NCI-H146 (cell line): ENCODE measurements around the gene SLC9A9.
"Not testable (repeated sequence)": the region's sequence is repeated elsewhere in the genome, so short reads cannot be mapped to it uniquely, and the experiment has no call there.

ENCODE experiments used
- DNase-seq: peaks from one replicate; lab custom pipeline; 2025; lab: John Stamatoyannopoulos, UW

The SLC9A9 gene

DNA sequence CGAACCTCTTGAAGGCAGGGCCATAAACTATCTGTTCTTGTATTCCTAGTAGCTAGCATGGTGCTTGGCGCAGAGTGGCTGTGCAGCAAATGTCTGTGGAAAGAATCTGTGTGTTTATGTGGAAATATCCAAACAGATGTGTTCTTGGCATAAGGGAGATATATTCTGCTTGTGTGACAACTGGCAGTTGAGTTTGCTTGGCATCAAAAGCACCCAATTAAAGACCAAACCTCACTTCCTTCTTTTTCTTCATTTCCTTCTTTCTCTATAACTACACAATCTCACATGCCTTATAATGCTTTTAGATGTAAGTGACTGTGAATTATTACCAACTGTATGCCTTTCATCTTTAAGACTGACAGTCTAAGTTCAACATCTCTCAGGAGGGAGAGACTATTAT lies 296.5 kb downstream of the SLC9A9 start:
- DNase-seq = no peak

DNA sequence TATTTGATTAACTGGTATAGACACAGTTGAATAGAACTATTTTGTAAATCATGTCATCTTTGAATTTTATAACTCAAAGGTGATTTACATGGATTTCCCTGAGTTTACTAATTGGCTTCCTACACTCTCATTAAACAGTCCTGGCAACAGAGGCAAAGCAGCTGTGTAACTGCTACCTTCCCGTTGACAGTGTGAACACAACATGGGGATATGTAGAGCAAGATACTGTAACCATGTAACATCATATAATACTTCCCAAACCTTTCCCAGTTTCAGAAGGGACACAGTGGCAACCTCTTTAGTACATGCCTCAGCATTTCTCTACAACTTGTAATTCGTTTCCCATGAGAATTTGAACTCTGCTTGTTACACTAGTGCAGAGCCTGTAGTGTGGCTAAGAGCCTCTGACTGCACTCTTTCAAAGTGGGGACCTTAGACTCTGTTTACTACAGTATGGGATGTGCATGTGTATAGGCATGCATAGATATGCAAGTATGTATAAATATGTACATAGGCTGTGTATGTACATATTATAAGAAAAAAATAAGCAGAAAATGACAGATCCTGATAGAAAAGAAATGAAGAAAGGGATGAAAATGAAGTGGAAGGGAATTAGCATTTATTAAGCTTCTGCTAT lies 299.3 kb downstream of the SLC9A9 start:
- no peak for DNase-seq

- DNase-seq = no peak
Observed at GRCh38 chr3:143548393-143548792, 299.9 kb downstream of the SLC9A9 start.

- DNase-seq = no peak
Observed at GRCh38 chr3:143538577-143538981, 309.7 kb downstream of the SLC9A9 start.

GRCh38 chr3:143538061-143538460 lies 310.2 kb downstream of the SLC9A9 start:
- DNase-seq = no peak

DNA sequence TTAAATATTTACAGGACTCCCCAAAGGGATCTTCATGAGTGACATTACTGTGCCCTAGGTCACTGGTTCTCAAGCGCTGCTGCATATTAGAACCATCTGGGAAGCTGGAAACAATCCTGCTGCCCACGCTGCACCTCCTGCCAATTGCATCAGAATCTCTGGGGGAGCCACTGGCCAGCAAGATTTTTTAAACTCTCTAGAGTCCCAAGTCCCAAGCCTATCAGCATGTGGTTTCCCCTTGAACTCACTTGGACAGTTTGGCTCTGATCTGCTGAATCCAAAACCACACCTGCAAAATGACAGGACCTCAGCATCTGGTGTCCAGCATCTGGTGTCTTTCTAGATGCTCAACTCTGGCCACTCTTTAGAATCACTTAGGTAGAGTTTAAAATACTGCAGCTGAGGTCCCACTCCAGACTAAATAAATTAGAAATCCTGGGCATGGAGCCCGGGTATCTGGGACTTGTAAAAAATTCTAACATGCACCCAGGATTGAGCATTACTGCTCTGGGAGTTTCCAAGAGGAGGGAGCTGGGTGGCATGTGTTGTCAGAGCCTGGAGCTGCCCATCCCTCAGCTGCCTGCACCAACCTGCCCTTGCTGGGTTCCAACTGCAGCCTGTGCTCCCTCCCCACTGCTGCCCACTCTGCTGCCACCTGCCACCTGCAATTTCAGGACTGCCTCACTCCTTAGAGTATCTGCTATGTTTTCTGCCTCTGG lies 311.3 kb downstream of the SLC9A9 start:
- DNase-seq = no peak

DNA sequence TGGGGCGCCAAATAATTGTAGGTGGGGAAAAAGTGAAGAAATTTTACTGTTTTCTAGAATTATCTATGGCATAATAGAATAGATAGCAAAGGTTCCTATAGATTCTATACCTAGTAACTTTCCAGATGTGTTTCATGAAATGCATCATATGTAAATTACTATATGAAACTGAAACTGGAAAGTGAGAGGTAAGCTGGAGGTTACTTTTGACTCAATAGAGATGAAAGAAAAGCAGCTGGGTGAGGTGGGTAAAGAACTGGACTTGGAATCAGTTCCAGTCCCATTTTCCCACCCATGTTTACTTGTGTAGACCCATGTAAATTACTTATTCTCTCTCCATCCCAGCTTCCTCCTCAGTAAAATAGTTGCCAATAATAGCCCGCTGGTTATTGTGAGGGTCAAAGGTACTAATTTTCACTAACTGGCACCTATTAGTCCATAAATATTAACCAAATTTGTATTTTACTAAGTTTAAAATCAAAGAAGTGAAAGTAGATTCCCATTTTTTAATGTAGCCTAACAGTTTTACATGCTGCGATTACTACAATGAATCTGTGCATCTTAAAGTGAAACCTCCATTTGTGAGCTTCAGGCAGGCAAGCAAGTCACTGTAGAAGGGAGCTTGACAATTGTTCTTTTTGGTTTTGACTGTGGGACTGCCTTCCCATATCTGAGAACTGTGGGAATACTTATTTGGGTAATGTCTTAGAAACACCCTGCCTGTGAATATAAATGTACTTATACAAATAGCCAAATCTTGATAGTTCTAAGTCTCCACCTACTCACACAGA lies 312.1 kb downstream of the SLC9A9 start:
- no peak for DNase-seq

DNA sequence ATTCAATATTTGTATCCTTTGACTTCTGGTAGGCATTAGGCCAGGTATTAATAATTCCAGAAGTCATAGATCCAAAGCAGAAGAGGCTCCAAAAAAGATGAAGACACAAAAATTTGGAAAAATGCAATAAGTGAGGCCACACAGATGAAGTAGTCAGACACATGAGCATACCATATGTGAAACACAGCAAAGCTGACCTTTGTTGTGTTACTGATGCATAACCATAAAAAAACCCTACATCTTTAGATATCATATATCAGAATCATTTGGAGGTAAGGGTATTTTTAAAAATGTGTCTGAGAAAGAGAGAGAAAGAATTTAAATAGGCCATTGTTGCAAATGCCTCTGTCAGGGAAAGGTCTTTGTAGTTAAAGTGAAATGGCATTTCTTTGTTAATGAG lies 314.9 kb downstream of the SLC9A9 start:
- DNase-seq = no peak

- DNase-seq = no peak
Observed at GRCh38 chr3:143532091-143532490, 316.2 kb downstream of the SLC9A9 start.

DNA sequence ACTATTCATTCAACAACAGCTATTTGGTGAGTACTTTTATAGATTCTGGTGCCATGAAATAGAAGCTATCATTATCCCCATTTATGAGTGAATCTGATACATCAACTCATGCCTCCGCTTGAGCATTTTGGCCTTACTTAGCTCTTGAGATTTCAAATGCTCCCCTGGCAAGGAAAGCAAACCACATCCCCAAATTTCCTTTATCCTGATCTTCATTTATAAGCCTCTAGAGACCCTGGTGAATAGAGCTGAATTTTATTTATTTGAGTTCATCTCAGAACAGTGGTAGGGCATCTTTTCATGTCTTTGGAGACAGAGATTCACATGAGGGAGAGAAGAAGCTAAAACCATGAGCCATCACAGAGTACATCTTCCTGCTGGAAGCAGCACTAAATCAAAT lies 317.2 kb downstream of the SLC9A9 start:
- DNase-seq = no peak

DNA sequence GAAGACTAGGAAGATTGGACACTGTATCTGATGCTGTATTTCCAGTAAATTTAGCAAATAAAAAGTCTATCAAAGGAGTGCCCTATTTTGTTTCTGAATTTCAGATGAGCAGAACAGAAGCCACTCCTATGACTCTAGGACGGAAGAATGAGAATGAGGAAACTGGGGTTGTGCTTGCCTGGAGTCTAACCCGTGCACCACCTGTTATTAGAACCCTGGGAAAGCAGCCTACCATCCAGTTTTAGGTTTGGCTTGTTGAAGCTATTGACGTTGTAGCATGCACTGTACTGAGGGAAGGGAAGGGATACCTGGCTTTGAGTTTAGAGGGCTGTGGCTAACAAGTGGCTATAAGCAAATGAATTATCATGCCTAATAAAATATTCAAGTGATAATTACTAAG lies 318.5 kb downstream of the SLC9A9 start:
- no peak for DNase-seq

DNA sequence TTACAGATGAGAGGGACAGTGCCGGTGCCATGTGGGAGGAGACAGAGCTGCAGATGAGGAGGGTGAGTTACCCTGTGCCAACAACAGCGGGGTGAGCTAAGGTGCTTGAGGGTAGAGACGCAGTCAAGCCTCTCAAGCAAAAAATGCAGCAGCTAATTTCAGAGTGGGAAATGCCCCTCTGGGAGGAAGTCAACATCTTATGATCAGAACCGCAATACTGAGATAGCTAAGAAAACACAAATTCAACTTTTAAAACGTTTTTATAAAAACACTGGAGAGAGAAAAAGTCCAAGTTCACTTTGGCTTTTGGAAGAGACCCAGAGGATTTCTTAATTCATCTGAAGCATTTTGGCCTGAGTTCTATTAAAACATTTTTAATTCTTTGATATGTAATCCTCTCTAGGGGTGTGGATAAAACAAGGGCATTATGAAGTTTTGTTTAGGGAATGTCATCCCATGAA lies 319.2 kb downstream of the SLC9A9 start:
- no peak for DNase-seq

GRCh38 chr3:143526011-143526545 lies 322.2 kb downstream of the SLC9A9 start:
- no peak for DNase-seq

- DNase-seq = no peak
Observed at GRCh38 chr3:143525408-143525807, 322.9 kb downstream of the SLC9A9 start.

GRCh38 chr3:143521803-143522202 lies 326.5 kb downstream of the SLC9A9 start:
- no peak for DNase-seq

- DNase-seq = not testable (repeated sequence)
Observed at GRCh38 chr3:143517131-143517530, 331.1 kb downstream of the SLC9A9 start.

DNA sequence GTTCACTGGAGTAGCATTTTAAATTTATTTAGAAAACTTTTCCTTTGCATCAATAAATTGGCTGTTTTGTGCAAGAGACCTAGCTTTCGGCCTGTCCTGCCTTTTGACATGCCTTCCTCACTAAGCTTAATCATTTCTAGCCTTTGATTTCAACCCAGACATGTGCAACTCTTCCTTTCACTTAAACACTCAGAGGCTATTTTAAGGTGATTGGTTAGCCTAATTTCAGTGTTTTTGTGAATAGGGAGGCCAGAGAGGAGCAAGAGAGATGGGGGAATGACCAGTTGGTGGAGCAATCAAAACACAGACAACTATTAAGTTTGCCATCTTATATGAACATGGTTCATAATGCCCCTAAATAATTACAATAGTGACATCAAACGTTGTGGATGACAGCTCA lies 333.4 kb downstream of the SLC9A9 start:
- no peak for DNase-seq

GRCh38 chr3:143514109-143514508 lies 334.2 kb downstream of the SLC9A9 start:
- DNase-seq = no peak

- DNase-seq = no peak
Observed at GRCh38 chr3:143511174-143511879, 336.9 kb downstream of the SLC9A9 start.

DNA sequence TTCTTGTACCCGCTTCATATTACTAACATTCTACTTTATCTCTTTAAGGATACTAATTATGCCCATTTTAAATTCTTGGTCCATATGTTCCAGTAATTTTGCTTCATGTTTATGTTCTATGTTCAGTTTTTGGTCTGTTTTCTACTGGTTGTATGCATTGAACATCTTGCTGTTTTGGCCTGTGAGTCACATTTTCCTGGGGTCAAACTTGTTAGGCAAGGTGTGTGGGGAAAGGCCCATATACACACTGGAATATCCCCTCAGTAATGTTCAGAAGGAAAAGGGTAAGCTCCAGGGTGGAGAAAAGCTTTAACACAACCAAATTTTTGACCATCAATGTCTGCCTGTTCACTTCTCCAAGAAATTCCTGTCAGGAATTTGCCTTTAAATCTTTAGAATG lies 337.7 kb downstream of the SLC9A9 start:
- DNase-seq = no peak

DNA sequence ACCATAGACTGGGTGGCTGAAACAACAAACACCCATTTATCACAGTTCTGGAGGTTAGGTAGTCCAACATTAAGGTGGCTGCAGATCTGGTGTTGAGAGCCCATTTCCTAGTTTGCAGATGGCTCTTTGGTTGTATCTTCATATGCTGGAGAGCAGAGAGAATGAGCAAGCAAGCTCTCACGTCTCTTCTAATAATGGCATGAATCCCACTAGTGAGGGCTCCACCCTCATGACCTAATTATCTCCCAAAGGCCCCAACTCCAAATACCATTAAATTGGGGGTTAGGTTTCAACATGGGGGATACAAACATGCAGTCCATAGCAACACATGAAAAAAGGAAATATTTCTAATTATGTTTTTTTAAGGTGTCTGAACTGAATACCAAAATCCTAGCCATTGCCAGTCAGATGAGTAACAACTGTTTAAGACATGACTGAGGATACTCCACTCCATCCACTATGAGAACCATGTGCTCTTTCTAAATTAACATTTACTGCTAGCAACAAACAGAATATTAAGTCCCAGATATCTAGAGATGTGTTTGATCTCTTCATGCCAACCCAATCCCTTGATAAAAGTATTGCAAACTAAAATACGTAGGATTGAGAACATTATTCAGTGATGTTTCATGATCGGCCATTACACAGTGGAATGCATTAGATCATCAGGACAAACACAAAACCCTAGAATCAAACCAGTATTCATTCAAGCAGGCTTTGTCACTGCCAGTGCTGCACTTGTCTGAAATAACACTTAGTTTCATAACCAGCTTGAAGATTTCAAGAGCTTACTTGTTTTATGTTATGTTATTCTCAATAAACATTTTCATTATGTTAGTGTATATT lies 340.3 kb downstream of the SLC9A9 start:
- DNase-seq = no peak
